ENCODE measurements around the gene PLG. TPM values are rescaled to one million over a fixed set of nuclear protein-coding genes. Genes with fewer than 3 reads are reported as not detected.
"Not testable (repeated sequence)": the region's sequence is repeated elsewhere in the genome, so short reads cannot be mapped to it uniquely, and the experiment has no call there.

PLG gene
- total RNA-seq, 1 donor from 2014 or later, result not detected

GRCh38 chr6:160667639-160668481, 34.2 kb upstream of the PLG start:
- intact Hi-C loops (cut with DNase I), result no loop called here
- Histone ChIP-seq H3K27me3 (no peaks in the 10 kb centered on the region), H3K4me3 (no peak overlapping the region), H3K9me3 (no peaks in the 10 kb centered on the region), H3K36me3 (no peaks in the 10 kb centered on the region), H3K27ac (no peak overlapping the region), H3K4me1 (no peaks in the 10 kb centered on the region)
- TF ChIP-seq POLR2A (IDR thresholded peaks at IDR 0.05) (no peak), POLR2AphosphoS5 (IDR thresholded peaks at IDR 0.05; ENCODE audit: insufficient read depth in 1 of 2, low read depth in 1 of 2) (no peak), CTCF (IDR thresholded peaks at IDR 0.05) (no peak)
- DNase-seq (ENCODE audit: extremely low spot score in 2 of 2), result no peak

- no peak overlapping the region for H3K27ac ChIP-seq
- no peaks in the 10 kb centered on the region for H3K36me3 ChIP-seq
- H3K4me1 ChIP-seq, result no peaks in the 10 kb centered on the region
- no peak overlapping the region for H3K4me3 ChIP-seq
- H3K9me3 ChIP-seq, result no peaks in the 10 kb centered on the region
- H3K27me3 ChIP-seq, result no peaks in the 10 kb centered on the region
- DNase-seq (ENCODE audit: extremely low spot score in 2 of 2), result no peak
- intact Hi-C loops (cut with DNase I), result no loop called here
- TF ChIP-seq CTCF (IDR thresholded peaks at IDR 0.05) (no peak), POLR2AphosphoS5 (IDR thresholded peaks at IDR 0.05; ENCODE audit: insufficient read depth in 1 of 2, low read depth in 1 of 2) (no peak), POLR2A (IDR thresholded peaks at IDR 0.05) (no peak)
These were observed 33.5 kb upstream of the PLG start for GRCh38 chr6:160668589-160668988.

GRCh38 chr6:160676418-160676817, 25.6 kb upstream of the PLG start:
- H3K27ac ChIP-seq; H3K4me1 ChIP-seq; H3K36me3 ChIP-seq; H3K27me3 ChIP-seq; intact Hi-C loops (cut with DNase I); DNase-seq (ENCODE audit: extremely low spot score in 2 of 2); H3K9me3 ChIP-seq; H3K4me3 ChIP-seq: not testable (repeated sequence)

- H3K27ac ChIP-seq, result no peak overlapping the region
These were observed 23.8 kb upstream of the PLG start for GRCh38 chr6:160678230-160678629.

GRCh38 chr6:160678744-160679401, 23.2 kb upstream of the PLG start:
- TF ChIP-seq POLR2AphosphoS5 (IDR thresholded peaks at IDR 0.05; ENCODE audit: insufficient read depth in 1 of 2, low read depth in 1 of 2), result no peak
- TF ChIP-seq POLR2A (IDR thresholded peaks at IDR 0.05), result no peak
- TF ChIP-seq CTCF (IDR thresholded peaks at IDR 0.05), result no peak

More at GRCh38 chr6:160678230-160678629, 23.8 kb upstream of the PLG start:
- Histone ChIP-seq H3K27me3 (no peaks in the 10 kb centered on the region), H3K36me3 (no peaks in the 10 kb centered on the region), H3K9me3 (no peaks in the 10 kb centered on the region), H3K4me1 (peaks cover 7% of the 10 kb centered on the region), H3K4me3 (no peak overlapping the region)
- intact Hi-C loops (cut with DNase I), result no loop called here
- no peak for DNase-seq (ENCODE audit: extremely low spot score in 2 of 2)
- TF ChIP-seq POLR2A (IDR thresholded peaks at IDR 0.05) (no peak), CTCF (IDR thresholded peaks at IDR 0.05) (no peak), POLR2AphosphoS5 (IDR thresholded peaks at IDR 0.05; ENCODE audit: insufficient read depth in 1 of 2, low read depth in 1 of 2) (no peak)

More at GRCh38 chr6:160678744-160679401, 23.2 kb upstream of the PLG start:
- Histone ChIP-seq H3K36me3 (no peaks in the 10 kb centered on the region), H3K4me1 (peaks cover 7% of the 10 kb centered on the region), H3K27me3 (no peaks in the 10 kb centered on the region), H3K9me3 (no peaks in the 10 kb centered on the region), H3K27ac (no peak overlapping the region), H3K4me3 (no peak overlapping the region)
- intact Hi-C loops (cut with DNase I), result no loop called here
- DNase-seq (ENCODE audit: extremely low spot score in 2 of 2), result no peak
